BJ (cell line): ENCODE data around the gene MPHOSPH9. TPM values are rescaled to one million over a fixed set of nuclear protein-coding genes. Genes with fewer than 3 reads are reported as not detected.

Experiments
- CTCF ChIA-PET: fragments of 350-600 bp; formaldehyde crosslinking; extraction: SDS; loops from one replicate; lab custom pipeline; 2021; ENCODE audit warnings: antibody characterized with exemption, inconsistent platforms; lab: Yijun Ruan, JAX
- POLR2A ChIA-PET: fragments of 300-600 bp; sonication (Branson Sonifier 250); formaldehyde crosslinking; extraction: SDS; loops from one replicate; lab custom pipeline; 2021; ENCODE audit warnings: antibody characterized with exemption; lab: Charles Lee
- DNase-seq: peaks from one replicate; pipeline ENCODE4 v3.0.0-alpha.2; 2011; ENCODE audit warnings: low read depth
- H3K27me3 ChIP-seq: 2 replicates; pipeline ENCODE4 v1.6.0; 2011; ENCODE audit warnings: low read length; ENCODE audit not compliant: control insufficient read depth, insufficient read depth
- H3K36me3 ChIP-seq: 2 replicates; pipeline ENCODE4 v1.5.1; 2011; ENCODE audit warnings: low read length; ENCODE audit not compliant: control insufficient read depth, insufficient read depth
- H3K4me3 ChIP-seq: 2 replicates; pipeline ENCODE4 v1.5.1; 2011; ENCODE audit warnings: low read depth, mild to moderate bottlenecking, control low read depth, low read length
- polyA plus RNA-seq: library from polyadenylated mRNA; depleted of rRNA; stranded (reverse); fragments of >200 nt; gene quantifications from 2 replicates; pipeline ENCODE4 v1.2.3, GENCODE V29; 2011
- TF ChIP-seq, protein P1 (sequence below): IDR thresholded peaks from 2 replicates; pipeline ENCODE4 v1.5.1; 2011; ENCODE audit warnings: low read depth, mild to moderate bottlenecking, control low read depth, inconsistent platforms, low read length, moderate library complexity; ENCODE audit not compliant: insufficient read depth

Gene MPHOSPH9
- polyA plus RNA-seq, 1 experiment, result 7.6 TPM

- POLR2A ChIA-PET, result interaction anchor here (0.6 kb wide), 1 partner anchor 34 kb away, joined by 13 read pairs; no protein-coding TSS in a partner anchor
Observed at GRCh38 chr12:123164710-123165261, 68.2 kb downstream of the MPHOSPH9 start.

DNA sequence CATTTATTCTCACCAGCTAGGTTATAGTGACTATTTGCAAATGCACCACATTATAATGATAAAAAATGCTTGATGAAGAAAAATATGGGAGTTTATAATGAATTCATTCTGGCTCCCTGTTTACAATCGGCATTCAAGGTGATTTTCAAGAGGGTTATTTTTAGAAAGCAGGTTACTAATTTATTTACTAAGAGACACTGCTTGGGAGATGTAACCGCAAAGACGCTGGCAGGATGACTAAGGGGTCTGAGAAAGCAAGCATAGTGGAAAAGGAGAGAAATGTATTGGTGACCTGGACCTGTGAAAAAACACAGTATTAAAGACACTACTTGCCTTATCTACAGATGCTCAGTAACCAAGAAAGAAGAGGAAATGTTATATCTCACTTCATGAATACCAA, 68.7 kb downstream of the MPHOSPH9 start:
- Histone ChIP-seq H3K27me3 (no peaks in the 10 kb centered on the region), H3K4me3 (no peak overlapping the region), H3K36me3 (peaks cover 3% of the 10 kb centered on the region)
- ChIA-PET POLR2A (interaction anchor here (0.6 kb wide), 1 partner anchor 35 kb away, joined by 13 read pairs; no protein-coding TSS in a partner anchor), CTCF (no interaction called here)
- no peak for DNase-seq
- TF ChIP-seq, protein P1, sequence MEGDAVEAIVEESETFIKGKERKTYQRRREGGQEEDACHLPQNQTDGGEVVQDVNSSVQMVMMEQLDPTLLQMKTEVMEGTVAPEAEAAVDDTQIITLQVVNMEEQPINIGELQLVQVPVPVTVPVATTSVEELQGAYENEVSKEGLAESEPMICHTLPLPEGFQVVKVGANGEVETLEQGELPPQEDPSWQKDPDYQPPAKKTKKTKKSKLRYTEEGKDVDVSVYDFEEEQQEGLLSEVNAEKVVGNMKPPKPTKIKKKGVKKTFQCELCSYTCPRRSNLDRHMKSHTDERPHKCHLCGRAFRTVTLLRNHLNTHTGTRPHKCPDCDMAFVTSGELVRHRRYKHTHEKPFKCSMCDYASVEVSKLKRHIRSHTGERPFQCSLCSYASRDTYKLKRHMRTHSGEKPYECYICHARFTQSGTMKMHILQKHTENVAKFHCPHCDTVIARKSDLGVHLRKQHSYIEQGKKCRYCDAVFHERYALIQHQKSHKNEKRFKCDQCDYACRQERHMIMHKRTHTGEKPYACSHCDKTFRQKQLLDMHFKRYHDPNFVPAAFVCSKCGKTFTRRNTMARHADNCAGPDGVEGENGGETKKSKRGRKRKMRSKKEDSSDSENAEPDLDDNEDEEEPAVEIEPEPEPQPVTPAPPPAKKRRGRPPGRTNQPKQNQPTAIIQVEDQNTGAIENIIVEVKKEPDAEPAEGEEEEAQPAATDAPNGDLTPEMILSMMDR, result no peak

More at GRCh38 chr12:123164710-123165261, 68.2 kb downstream of the MPHOSPH9 start:
- TF ChIP-seq, protein P1, result no peak
- Histone ChIP-seq H3K36me3 (peaks cover 3% of the 10 kb centered on the region), H3K27me3 (no peaks in the 10 kb centered on the region), H3K4me3 (no peak overlapping the region)
- DNase-seq, result no peak
- CTCF ChIA-PET, result no interaction called here

DNA sequence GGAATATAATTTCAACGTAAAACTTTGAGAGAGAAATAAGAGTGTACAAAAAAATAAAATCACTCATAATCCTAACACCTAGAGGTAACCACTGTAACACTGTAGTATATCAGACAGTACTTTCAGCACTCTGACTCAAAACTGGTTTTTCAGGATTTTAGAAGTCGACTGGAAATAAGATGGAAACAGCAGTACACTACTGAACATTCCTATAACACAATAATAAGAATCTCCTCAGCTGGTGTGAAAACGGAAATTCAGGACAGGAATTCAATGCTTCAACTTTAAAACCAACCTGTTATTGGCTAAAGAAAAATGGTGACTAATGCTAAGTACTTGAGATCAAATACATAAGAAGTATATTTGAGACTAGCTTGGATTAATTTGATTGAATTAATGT, 69.7 kb downstream of the MPHOSPH9 start:
- DNase-seq, result no peak
- ChIA-PET POLR2A (interaction anchor here (0.6 kb wide), 1 partner anchor 69 kb away, joined by 3 read pairs; no protein-coding TSS in a partner anchor), CTCF (no interaction called here)
- H3K27me3 ChIP-seq, result no peaks in the 10 kb centered on the region
- peaks cover 3% of the 10 kb centered on the region for H3K36me3 ChIP-seq
- TF ChIP-seq, protein P1, result no peak
- H3K4me3 ChIP-seq, result no peak overlapping the region

- ChIA-PET POLR2A (interaction anchor here (0.8 kb wide), 1 partner anchor 10 kb away, joined by 4 read pairs; no protein-coding TSS in a partner anchor), CTCF (interaction anchor here (1.6 kb wide), 1 partner anchor 118 kb away, joined by 5 read pairs; no protein-coding TSS in a partner anchor)
- H3K27me3 ChIP-seq, result no peaks in the 10 kb centered on the region
- TF ChIP-seq, protein P1, result no peak
- peaks cover 3% of the 10 kb centered on the region for H3K36me3 ChIP-seq
- H3K4me3 ChIP-seq, result no peak overlapping the region
- DNase-seq, result no peak
Observed at GRCh38 chr12:123160801-123161487, 72.0 kb downstream of the MPHOSPH9 start.

- no peak for DNase-seq
- TF ChIP-seq, protein P1, result no peak
- H3K4me3 ChIP-seq, result no peak overlapping the region
- no peaks in the 10 kb centered on the region; the same call in 1 of the 2 replicates for H3K27me3 ChIP-seq
- POLR2A ChIA-PET, result interaction anchor here (0.6 kb wide), 1 partner anchor 91 kb away, joined by 7 read pairs; no protein-coding TSS in a partner anchor
- CTCF ChIA-PET, result interaction anchor here (0.6 to 0.8 kb wide), 2 partner anchors 13 to 27 kb away, joined by 3 read pairs; no protein-coding TSS in a partner anchor
- no peaks in the 10 kb centered on the region for H3K36me3 ChIP-seq
Observed at GRCh38 chr12:123153906-123154305, 79.0 kb downstream of the MPHOSPH9 start.
